ENCODE measurements around the gene CFLAR. TPM values are rescaled to one million over a fixed set of nuclear protein-coding genes. Genes with fewer than 3 reads are reported as not detected.
A peak's percentile ranks its signal among the peaks of the same experiment; 100 is the strongest.

The CFLAR gene
- total and polyA plus RNA-seq, 9 of the 15 experiments (the other 6 are each of a cell fraction or from before 2014, with no cell fraction given), result 27.5 to 102 (median 54.0) TPM

DNA sequence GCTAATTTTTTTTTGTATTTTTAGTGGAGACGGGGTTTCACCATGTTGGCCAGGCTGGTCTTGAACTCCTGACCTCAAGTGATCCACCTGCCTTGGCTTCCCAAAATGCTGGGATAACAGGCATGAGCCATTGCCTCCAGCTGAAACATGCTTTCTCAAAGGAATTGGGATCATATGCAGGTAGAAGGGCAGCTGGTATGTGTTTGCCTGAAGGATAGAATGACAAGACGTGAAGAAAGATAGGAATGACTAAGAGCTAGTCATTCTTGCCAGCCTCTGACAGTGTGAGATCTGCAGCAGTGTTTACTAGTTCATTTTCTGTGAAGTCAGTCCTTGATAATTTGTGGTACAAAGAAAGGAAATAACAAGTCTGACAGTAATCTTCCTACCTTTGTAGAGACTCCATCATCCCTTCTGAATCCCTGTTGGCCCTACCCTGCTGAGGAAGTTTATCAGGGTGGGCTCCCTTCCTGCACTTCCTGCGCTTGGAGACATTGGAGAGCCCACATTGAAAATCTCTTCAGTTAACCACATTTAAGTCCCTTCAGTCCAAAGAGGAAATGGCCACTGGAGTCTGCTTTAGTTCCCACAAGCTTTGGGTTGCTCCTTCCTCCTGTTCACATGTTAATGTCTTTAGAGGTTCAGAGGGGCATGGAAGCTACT is 14.7 kb downstream of the CFLAR start (continued):
- TF ChIP-seq SMARCC2 (IDR thresholded peaks at IDR 0.05; ENCODE audit: low read depth) (peak; percentile 45; the same call in 1 of the 2 replicates), RBM17 (IDR thresholded peaks at IDR 0.05; ENCODE audit: borderline replicate concordance, low read depth, low read length) (no peak), ZNF239 (CRISPR knock-in tag; IDR thresholded peaks at IDR 0.05) (no peak), SRSF9 (IDR thresholded peaks at IDR 0.05; ENCODE audit: borderline replicate concordance, low read depth, low read length) (no peak), GATA2 (CRISPR knock-in tag; IDR thresholded peaks at IDR 0.05) (no peak), NRF1 (conservative IDR thresholded peaks at IDR 0.05 in 1 of 2, IDR thresholded peaks at IDR 0.05 in 1 of 2) (no peak), ZC3H8 (IDR thresholded peaks at IDR 0.05) (no peak), TRIM24 (IDR thresholded peaks at IDR 0.05) (0 out of 4 replicates have a peak, but pooled peaks have one; percentile 10 to 26), ZNF124 (CRISPR knock-in tag; IDR thresholded peaks at IDR 0.05) (no peak), HMGN3 (IDR thresholded peaks at IDR 0.05; ENCODE audit: borderline replicate concordance, extremely low read depth, insufficient read length, low read depth, low read length) (no peak), NR2C1 (IDR thresholded peaks at IDR 0.05) (no peak), NR2C1 (tag; IDR thresholded peaks at IDR 0.05) (no peak), ZNF644 (tag; IDR thresholded peaks at IDR 0.05; ENCODE audit: low read depth) (no peak), TCF3 (CRISPR knock-in tag; IDR thresholded peaks at IDR 0.05) (peak; percentile 71; the same call in 1 of the 2 replicates), YBX1 (IDR thresholded peaks at IDR 0.05) (no peak)
- TF ChIP-seq, protein P1, sequence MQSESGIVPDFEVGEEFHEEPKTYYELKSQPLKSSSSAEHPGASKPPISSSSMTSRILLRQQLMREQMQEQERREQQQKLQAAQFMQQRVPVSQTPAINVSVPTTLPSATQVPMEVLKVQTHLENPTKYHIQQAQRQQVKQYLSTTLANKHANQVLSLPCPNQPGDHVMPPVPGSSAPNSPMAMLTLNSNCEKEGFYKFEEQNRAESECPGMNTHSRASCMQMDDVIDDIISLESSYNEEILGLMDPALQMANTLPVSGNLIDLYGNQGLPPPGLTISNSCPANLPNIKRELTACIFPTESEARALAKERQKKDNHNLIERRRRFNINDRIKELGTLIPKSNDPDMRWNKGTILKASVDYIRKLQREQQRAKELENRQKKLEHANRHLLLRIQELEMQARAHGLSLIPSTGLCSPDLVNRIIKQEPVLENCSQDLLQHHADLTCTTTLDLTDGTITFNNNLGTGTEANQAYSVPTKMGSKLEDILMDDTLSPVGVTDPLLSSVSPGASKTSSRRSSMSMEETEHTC (IDR thresholded peaks at IDR 0.05), result no peak
- TF ChIP-seq, protein P2, sequence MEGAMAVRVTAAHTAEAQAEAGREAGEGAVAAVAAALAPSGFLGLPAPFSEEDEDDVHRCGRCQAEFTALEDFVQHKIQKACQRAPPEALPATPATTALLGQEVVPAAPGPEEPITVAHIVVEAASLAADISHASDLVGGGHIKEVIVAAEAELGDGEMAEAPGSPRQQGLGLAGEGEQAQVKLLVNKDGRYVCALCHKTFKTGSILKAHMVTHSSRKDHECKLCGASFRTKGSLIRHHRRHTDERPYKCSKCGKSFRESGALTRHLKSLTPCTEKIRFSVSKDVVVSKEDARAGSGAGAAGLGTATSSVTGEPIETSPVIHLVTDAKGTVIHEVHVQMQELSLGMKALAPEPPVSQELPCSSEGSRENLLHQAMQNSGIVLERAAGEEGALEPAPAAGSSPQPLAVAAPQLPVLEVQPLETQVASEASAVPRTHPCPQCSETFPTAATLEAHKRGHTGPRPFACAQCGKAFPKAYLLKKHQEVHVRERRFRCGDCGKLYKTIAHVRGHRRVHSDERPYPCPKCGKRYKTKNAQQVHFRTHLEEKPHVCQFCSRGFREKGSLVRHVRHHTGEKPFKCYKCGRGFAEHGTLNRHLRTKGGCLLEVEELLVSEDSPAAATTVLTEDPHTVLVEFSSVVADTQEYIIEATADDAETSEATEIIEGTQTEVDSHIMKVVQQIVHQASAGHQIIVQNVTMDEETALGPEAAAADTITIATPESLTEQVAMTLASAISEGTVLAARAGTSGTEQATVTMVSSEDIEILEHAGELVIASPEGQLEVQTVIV (CRISPR knock-in tag; IDR thresholded peaks at IDR 0.05; ENCODE audit: borderline replicate concordance), result no peak
- TF ChIP-seq, protein P3, sequence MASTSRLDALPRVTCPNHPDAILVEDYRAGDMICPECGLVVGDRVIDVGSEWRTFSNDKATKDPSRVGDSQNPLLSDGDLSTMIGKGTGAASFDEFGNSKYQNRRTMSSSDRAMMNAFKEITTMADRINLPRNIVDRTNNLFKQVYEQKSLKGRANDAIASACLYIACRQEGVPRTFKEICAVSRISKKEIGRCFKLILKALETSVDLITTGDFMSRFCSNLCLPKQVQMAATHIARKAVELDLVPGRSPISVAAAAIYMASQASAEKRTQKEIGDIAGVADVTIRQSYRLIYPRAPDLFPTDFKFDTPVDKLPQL (IDR thresholded peaks at IDR 0.05; ENCODE audit: extremely low read depth, insufficient read length), result no peak
- TF ChIP-seq, protein P4, sequence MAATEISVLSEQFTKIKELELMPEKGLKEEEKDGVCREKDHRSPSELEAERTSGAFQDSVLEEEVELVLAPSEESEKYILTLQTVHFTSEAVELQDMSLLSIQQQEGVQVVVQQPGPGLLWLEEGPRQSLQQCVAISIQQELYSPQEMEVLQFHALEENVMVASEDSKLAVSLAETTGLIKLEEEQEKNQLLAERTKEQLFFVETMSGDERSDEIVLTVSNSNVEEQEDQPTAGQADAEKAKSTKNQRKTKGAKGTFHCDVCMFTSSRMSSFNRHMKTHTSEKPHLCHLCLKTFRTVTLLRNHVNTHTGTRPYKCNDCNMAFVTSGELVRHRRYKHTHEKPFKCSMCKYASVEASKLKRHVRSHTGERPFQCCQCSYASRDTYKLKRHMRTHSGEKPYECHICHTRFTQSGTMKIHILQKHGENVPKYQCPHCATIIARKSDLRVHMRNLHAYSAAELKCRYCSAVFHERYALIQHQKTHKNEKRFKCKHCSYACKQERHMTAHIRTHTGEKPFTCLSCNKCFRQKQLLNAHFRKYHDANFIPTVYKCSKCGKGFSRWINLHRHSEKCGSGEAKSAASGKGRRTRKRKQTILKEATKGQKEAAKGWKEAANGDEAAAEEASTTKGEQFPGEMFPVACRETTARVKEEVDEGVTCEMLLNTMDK (IDR thresholded peaks at IDR 0.05; ENCODE audit: borderline replicate concordance, insufficient read depth, low read depth, low read length, poor library complexity, severe bottlenecking), result no peak

Measured in K562 (cell line).